Smooth muscle cell (in vitro differentiated cells): ENCODE measurements around the gene FCN3. TPM values are rescaled to one million over a fixed set of nuclear protein-coding genes. Genes with fewer than 3 reads are reported as not detected.

Source experiments
- DNase-seq: peaks from one replicate; lab custom pipeline; 2025; ENCODE audit not compliant: unreplicated experiment; lab: John Stamatoyannopoulos, UW
- H2AFZ ChIP-seq: fragments of 200-600 bp; sonication (generic); 2 replicates; pipeline ENCODE4 v1.6.0; 2016; ENCODE audit warnings: antibody characterized with exemption, low read depth, mild to moderate bottlenecking
- H3F3A ChIP-seq: fragments of 200-600 bp; sonication (generic); 2 replicates; pipeline ENCODE4 v1.6.0; 2017; ENCODE audit warnings: antibody characterized with exemption, low read depth
- H3K27ac ChIP-seq: fragments of 200-600 bp; sonication (generic); 2 replicates; pipeline ENCODE4 v1.5.1; 2016; ENCODE audit warnings: low read depth, mild to moderate bottlenecking
- H3K27me3 ChIP-seq: fragments of 200-600 bp; sonication (generic); 2 replicates; pipeline ENCODE4 v1.6.1; 2016; ENCODE audit warnings: low read depth, mild to moderate bottlenecking
- H3K36me3 ChIP-seq: fragments of 200-600 bp; sonication (generic); 2 replicates; pipeline ENCODE4 v1.5.1; 2016; ENCODE audit warnings: low read depth
- H3K4me1 ChIP-seq: fragments of 200-600 bp; sonication (generic); 2 replicates; pipeline ENCODE4 v1.5.1; 2016; ENCODE audit warnings: low read depth
- H3K4me2 ChIP-seq: fragments of 200-600 bp; sonication (generic); 2 replicates; pipeline ENCODE4 v1.6.0; 2016; ENCODE audit warnings: mild to moderate bottlenecking
- H3K4me3 ChIP-seq: fragments of 200-600 bp; sonication (generic); 2 replicates; pipeline ENCODE4 v1.5.1; 2016; ENCODE audit warnings: mild to moderate bottlenecking
- H3K79me2 ChIP-seq: fragments of 200-600 bp; sonication (generic); 2 replicates; pipeline ENCODE4 v1.6.0; 2016; ENCODE audit warnings: low read depth, mild to moderate bottlenecking
- H3K9ac ChIP-seq: fragments of 200-600 bp; sonication (generic); 2 replicates; pipeline ENCODE4 v1.6.0; 2016; ENCODE audit warnings: low read depth
- H3K9me3 ChIP-seq: fragments of 200-600 bp; sonication (generic); replicated peaks from 2 replicates; pipeline ENCODE4 v1.5.1; 2016; ENCODE audit warnings: low read depth
- H4K20me1 ChIP-seq: fragments of 200-600 bp; sonication (generic); 2 replicates; pipeline ENCODE4 v1.6.0; 2016; ENCODE audit warnings: low read depth
- CTCF ChIP-seq: fragments of 200-600 bp; sonication (generic); IDR thresholded peaks from 2 replicates; pipeline ENCODE4 v1.5.1; 2017; ENCODE audit warnings: borderline replicate concordance, mild to moderate bottlenecking, antibody characterized with exemption; ENCODE audit not compliant: insufficient read depth, poor library complexity, severe bottlenecking
- WGBS: methylation state at CpG from one replicate; pipeline ENCODE4 v1.1.7; 2016; ENCODE audit warnings: low lambda C conversion rate; 5-methylcytosine and 5-hydroxymethylcytosine counted together
- polyA plus RNA-seq: library from polyadenylated mRNA; unstranded; fragments of >200 nt; fragmentation: Nextera tagmentation; extraction: Ambion mirVana; gene quantifications from 2 replicates; pipeline ENCODE4 v1.2.1, GENCODE V29; 2016
- total RNA-seq: library from RNA; depleted of rRNA; stranded (reverse); fragments of >200 nt; gene quantifications from 2 replicates; pipeline ENCODE4 v1.2.3, GENCODE V29; 2014

The FCN3 gene
- total and polyA plus RNA-seq, 2 experiments from 2014 or later = not detected

DNA sequence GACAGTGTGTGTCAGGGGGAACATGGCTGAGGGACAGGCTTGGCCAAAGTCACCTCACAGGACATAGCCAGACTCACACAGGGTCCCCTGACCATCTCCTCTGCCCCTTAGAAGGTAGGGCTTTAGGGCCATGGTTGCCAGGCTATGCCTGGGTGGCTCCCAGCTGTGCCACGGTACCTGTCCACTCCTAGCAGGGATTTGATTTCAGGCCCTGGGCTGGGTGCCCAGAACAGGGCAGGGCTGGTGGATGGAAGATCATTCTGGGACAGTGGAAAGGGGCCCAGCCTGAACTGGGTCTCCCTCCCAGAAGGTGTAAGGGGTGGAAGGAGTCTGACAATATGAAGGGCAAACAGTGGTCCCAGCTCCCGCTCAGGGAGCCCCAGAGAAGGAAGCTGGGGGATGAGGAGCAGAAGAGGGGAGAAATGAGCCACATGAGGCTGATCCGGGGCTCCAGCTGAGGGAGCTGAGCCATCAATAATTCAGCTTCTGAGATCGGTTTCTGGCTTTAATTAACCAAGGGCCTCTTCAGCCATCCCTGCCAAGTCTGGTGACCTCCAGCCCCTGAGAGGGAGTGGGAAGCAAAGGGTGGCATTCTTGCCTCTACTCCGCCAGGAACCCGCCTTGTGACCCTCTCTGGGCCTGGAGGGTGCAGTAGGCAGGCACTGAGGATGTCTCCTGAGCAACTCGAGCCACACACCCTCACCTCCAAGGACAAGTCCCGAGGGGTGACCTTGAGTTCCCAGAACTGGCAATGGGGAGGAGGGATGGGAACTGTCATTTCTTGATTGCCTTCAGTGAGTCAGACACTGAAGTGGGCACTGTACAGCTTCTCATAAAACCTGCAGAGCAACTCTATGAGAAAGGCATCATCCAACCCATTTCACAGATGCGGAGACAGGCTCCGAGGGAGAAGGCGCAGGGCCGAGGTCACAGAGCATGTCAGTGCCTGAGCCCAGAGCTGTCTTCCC is 6.4 kb upstream of the FCN3 start:
- Histone ChIP-seq H3F3A (no peaks in the 10 kb centered on the region), H3K27ac (no peak overlapping the region), H3K4me1 (no peaks in the 10 kb centered on the region), H3K36me3 (no peaks in the 10 kb centered on the region), H4K20me1 (no peaks in the 10 kb centered on the region), H2AFZ (no peak overlapping the region), H3K9me3 (no peaks in the 10 kb centered on the region), H3K27me3 (no peaks in the 10 kb centered on the region), H3K4me2 (no peak overlapping the region), H3K4me3 (no peak overlapping the region), H3K79me2 (no peaks in the 10 kb centered on the region), H3K9ac (no peak overlapping the region)
- no peak for TF ChIP-seq CTCF
- DNase-seq = no peak
- 96% methylated on average over 12 of the region's 12 CpGs for WGBS

GRCh38 chr1:27380224-27380623 is 5.6 kb upstream of the FCN3 start:
- H3K79me2 ChIP-seq = no peaks in the 10 kb centered on the region
- H3K9ac ChIP-seq = no peak overlapping the region
- H3F3A ChIP-seq = no peaks in the 10 kb centered on the region
- H3K36me3 ChIP-seq = no peaks in the 10 kb centered on the region
- no peak overlapping the region for H2AFZ ChIP-seq
- no peaks in the 10 kb centered on the region for H3K27me3 ChIP-seq
- no peak for DNase-seq
- no peak overlapping the region for H3K4me2 ChIP-seq
- no peaks in the 10 kb centered on the region for H4K20me1 ChIP-seq
- no peak overlapping the region for H3K4me3 ChIP-seq
- WGBS = 80% methylated on average over 4 of the region's 4 CpGs
- H3K27ac ChIP-seq = no peak overlapping the region
- no peaks in the 10 kb centered on the region for H3K9me3 ChIP-seq
- H3K4me1 ChIP-seq = no peaks in the 10 kb centered on the region
- TF ChIP-seq CTCF = no peak

DNA sequence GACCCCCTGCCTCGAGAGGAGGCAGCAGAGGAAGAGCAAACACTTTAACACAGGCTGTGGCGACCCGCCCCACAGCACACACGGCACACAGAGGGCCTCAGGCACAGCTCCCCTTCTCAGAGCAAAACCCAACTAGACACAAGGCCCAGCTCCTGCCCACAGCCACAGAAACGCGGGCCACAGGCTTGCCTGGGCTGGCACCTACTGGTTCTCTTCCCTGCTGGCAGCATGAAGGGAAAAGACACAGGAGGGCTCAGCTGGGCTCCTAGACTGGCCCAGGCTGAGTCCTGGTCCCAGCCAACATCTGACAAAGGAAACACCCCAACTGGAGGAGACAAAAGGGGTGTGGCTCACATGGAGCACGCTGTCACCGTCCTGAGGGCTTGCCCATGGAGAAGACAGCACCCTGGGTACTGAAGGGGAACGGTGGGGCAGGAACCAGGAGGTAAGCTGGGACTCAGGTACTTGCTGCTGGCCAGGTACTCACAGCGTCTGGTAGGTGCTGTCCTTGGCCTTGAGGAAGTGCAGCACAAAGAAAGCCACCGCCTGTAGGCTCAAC is 5.0 kb upstream of the FCN3 start:
- Histone ChIP-seq H3K9me3 (no peaks in the 10 kb centered on the region), H3K9ac (no peak overlapping the region), H3K4me1 (no peaks in the 10 kb centered on the region), H3K27me3 (no peaks in the 10 kb centered on the region), H2AFZ (no peak overlapping the region), H3K4me2 (no peak overlapping the region), H3F3A (no peaks in the 10 kb centered on the region), H3K27ac (no peak overlapping the region), H3K79me2 (no peaks in the 10 kb centered on the region), H3K36me3 (no peaks in the 10 kb centered on the region), H3K4me3 (no peak overlapping the region), H4K20me1 (no peaks in the 10 kb centered on the region)
- no peak for TF ChIP-seq CTCF
- WGBS = 86% methylated on average over 11 of the region's 11 CpGs
- no peak for DNase-seq
